Suppressor macrophage treated with lipopolysaccharide for 1 hour (primary cell): ENCODE measurements around the gene MAGI2.
A peak's percentile ranks its signal among the peaks of the same experiment; 100 is the strongest.
"Not testable (repeated sequence)": the region's sequence is repeated elsewhere in the genome, so short reads cannot be mapped to it uniquely, and the experiment has no call there.

Experiments
- DNase-seq, 3 donors: peaks; one replicate each; pipeline ENCODE4 v3.0.0-alpha.2; 2020 to 2022

Gene MAGI2

DNA sequence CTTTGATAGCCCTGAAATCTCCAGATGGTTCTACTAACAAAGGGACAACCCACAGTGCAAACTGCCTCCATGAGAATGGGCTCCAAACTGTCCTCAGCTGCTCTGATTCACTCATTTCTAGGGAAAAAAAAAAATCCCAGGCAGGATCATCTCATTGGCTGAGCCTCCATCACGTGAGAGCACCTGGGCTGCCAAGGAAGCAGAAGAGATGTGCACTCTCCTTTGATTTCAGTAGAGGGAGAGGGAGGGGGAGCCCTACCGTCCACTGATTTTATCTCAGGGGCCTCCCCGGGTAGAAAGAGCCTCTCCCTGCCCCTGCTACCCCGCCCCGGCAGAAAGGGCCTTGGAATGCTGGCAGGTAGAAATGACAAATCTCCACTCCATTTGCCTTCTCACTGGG lies 929.5 kb downstream of the MAGI2 start:
- DNase-seq: no peak

DNA sequence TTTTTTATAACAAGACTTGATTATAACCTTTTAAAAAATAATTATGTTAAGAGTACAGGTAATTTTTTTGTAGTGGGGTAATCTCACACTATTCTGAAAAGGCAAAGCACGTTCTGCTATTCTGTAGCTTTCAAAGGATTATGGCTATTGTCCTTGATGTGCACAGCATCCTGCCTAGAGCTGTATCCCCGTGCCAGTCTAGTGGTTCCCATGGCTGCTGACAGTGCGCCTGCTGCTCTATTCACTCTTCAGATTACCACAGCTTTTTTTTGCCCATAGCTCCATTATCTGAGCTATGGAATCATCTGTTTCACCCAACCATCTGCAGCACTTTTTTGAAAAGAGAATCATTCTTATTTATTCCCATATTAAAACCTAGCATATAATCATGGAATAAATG lies 931.5 kb downstream of the MAGI2 start:
- no peak for DNase-seq

DNA sequence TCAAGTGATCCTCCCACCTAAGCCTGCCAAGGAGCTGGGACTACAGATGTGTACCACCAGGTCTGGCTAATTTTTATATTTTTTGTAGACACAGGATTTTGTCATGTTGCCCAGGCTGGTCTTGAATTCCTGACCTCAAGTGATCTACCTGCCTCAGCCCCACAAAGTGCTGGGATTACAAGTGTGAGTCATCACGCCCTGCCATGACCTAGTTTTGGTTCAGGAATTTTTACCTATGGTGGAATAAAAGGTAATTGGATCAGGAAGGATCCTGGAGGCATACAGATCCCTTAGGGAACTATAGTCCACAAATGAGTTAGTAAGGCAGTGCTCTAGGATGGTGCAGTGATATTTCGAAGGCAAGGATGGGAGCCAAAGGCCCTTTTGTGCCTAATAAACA lies 937.0 kb downstream of the MAGI2 start:
- DNase-seq: no peak

DNA sequence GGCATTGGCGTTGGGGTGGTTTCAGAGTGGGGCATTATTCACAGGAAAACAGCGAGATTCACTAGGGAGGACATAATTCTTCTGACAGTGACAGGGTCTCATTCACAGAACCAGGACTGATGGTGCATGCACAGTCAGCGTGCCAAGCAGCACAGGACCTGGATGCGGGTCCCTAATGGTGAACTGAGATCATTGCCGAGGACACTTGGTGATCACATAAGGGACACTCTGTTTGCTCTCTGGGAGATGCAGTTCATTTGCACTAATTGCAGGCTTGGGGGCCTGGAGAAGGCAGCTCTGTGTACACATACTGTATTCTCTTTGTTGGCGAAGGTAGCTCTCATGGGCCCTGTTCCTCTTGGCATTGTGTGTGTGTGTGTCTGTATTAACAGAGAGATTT lies 938.8 kb downstream of the MAGI2 start:
- DNase-seq: no peak

DNA sequence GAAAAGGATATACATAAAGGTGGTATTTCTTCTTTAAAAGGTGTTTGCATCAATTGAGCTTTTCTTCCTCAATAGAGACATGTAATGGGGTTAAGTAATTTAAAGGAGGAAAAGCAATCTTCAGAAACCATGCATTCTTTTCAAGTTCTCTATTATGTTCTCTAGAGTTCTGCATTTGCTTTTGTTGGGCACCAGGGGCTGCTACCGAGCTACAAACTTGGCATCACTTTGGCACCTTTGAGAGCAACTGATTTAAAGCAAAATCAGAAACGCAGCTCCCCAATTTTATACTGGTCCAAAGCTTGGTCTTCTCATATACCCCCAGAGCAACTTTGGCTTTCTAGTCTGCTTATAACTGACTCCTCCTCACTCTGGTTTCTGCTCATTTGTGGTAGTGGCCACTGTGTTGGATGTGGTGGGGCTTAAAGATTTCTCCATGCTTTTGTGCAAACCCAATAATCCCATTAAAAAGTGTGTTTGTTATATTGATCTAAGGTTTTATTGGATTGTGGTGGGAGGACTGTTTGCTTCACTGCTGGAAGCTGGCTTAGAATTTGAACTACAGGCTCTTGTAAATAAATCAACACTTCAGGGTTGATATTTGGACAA lies 942.8 kb downstream of the MAGI2 start:
- DNase-seq: peak in 2 of 3 donors; percentile 15 to 27

DNA sequence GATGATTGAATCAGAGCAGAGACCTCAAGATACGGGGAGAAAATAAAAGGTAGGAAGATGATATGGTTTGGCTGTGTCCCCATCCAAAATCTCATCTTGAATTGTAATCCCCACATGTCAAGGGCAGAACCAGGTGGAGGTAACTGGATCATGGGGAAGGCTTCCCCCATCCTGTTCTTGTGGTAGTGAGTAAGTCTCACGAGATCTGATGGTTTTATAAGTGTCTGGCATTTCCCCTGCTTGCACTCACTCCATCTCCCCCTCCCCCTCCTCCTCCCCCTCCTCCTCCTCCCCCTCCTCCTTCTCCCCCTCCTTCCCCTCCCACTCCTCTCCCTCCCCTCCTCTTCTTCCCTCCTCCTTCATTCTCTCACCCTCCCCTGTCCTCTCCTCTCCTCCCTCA lies 950.2 kb downstream of the MAGI2 start:
- not testable (repeated sequence) for DNase-seq

DNA sequence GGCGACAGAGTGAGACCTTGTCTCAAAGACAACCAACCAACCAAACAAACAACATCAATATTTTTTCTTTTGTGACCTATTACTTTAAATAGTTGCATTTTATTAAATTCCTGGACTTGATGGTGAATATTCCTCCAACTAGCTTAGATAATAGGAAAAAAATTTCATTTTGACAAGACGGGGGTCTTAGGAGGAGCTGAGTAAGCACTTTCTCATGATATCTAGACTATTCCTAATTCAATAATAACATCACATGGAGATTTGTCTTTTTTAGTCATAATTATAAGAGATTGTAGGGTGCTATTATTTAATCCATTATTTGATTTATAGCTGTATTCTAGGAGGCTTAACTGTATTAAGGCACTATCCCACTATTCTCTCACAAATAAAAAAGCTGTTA lies 952.4 kb downstream of the MAGI2 start:
- no peak for DNase-seq

DNA sequence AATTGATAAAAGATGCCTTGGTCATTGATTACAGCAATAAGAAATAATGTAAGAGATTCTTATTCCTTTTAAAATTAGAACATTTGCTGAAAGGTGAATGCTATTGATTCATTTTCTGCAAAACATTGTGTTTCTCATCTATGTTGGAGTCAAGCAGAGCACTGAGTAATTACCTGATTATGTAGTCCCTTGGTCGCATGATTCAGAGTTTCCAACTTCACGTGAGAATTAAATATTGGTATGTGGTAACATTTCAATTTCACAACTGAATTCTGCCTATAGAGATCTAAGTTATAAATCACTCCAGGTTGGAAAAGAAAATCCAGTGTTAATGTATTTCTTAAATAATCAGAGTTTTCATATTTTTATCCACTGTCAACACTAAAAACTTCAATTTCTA lies 953.5 kb downstream of the MAGI2 start:
- DNase-seq: no peak

DNA sequence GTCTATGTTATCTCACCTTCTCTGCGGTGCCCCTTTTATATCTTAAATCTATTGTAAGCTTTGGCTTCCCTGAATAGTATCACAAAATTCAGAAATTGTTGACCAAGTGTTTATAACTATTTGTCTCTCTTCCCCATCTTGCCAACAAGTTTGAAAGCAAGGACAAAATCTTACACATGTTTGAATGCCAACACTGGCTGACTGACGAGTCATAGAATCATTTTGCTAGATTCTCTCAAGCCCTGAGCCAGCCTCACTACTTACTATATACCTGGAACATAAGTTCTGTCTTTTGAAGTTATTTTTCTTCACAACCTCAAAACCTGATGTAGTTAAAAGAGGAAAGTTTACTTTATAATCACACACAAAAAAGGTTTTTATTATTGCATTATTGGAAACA lies 954.2 kb downstream of the MAGI2 start:
- no peak for DNase-seq

DNA sequence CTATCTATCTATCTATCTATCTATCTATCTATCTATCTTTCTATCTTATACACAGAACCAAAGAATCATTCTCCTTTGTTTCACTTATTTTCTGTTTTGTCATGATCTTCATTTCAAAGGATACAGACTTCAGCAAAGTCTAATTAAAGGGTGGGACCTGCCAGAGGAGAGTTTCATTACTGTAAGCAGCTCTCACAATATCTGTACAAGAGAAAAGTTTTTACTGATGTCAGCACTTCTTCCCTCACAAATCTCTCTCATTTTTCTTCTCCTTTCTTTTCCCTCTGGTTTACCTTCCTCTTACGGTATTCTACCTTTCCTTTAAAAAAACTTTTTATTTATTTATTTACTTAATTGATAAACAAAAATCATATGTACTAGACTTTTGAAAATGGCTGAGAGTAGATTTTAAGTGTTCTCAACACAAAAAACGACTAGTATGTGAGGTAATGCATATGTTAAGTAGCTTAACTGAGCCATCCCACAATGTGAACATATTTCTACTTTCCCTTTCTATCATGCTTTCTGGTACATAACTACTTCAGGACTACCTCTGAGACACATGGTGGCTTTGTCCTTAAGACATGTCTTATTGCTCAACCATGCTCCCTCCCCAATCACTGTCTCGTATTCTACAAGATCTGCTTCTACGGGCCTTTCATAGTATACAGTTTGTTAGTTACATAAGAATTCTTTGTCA lies 955.6 kb downstream of the MAGI2 start:
- no peak for DNase-seq

DNA sequence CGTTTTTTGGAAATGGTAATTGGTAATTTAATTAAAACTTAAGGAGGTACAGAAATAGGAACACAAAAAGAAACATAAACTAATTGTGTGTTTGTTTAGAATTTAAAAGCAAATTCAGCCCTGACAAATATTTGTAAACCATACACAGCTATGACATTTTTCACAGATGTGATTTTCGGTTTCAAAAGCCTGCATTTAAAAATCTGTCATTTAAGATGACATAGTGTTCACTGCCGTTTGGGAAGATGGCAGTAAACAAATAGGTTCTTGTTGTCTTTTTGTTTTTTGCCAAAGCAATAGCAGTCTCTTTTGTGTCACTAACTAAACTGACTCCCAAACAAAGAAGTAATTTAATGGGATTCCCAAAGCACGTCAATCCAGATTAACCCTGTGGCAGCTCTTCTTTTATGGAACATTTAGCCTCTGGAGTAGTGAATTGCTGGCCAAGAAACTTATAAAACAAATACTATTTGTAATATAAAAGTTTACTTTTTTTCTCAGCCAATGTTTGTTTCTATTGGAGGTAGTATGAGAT lies 957.3 kb downstream of the MAGI2 start:
- DNase-seq: no peak

DNA sequence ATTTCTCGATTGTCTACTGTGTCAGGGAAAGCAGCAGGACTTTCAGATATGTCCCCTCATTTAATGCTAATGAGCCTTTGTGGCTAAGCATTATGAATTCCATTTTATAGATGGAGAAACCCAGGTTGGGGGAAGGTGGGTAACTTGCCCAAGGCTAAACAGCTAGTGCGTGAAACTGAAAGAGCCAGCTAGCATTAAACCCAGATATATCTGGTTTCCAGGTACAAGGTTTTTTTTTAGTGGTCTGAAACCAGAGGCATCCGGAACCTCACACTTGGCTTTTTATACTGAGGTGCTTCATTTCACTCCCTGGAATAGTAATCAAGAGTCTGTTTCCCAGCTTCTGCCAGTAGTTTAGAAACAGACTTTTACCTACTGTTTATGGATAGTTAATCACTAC lies 960.1 kb downstream of the MAGI2 start:
- no peak for DNase-seq

DNA sequence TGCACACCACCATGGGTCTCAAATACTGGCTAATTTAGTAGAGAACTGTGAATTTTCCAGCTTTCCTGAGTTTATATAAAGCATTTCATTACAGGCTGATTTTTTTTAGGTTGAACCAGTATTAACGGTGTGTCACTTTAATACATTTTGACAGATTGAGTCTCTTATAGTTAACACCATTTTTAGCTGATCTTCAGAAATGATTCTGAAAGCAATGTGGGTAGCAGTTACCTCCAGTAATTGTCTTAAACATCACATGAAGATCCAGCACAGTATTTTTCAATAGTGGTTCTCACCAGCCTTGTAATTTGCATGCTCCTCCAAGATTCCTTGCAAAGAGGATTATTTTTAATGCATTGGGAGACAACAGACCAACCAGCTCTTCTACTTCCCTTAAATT lies 961.3 kb downstream of the MAGI2 start:
- DNase-seq: no peak

DNA sequence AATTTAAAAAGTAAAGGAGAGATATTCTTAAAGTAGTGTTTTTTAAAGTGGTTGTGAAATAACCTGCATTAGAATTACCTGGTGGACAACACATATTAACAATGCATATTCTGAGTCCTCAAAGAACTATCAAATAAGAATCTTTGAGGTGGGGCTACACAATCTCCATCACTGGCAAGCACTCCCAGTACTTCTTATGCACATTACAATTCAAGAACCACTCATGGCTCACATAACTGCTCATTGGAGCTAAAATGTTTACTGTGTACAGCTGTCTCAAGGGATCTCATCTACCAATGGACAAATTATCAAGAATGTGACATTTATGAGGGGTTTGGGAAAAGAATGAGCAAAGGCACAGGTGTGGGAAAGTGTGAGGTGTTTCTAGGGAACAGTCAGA lies 962.9 kb downstream of the MAGI2 start:
- no peak for DNase-seq

DNA sequence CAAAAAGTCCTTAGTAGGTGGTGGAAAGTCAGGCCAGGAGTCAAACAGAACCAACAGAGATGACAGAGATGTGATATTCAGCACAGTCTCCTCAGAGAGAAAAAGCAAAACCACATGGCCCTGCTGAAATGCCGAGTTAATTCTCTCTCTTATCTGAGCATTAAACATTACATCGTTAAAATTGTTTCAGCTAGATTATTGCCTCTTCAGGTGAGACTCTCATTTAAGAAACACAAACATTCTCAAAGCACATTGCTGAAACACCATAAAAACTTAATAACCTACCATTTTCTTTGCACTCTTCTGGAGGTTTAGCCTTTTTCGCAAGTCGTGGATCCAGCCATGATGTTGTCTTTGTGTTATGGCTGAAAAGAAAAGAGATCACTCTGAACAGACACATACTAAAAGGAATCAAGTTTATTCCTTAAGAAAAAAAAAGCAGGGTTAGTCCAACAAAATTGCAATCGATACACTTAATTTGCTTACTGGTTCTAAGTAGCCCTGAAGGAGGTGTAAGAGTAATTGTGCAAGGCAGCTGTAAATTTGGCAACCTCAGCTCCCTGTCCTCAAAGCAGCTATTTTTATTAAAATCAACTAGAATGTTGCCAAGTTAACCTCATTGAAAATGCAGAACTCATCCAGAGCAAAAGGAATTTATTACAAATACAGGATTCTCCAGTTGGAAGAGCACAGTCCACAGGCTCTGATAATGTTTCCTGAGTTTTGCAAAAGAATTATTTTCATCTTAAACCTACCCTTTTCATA lies 963.8 kb downstream of the MAGI2 start:
- DNase-seq: no peak

DNA sequence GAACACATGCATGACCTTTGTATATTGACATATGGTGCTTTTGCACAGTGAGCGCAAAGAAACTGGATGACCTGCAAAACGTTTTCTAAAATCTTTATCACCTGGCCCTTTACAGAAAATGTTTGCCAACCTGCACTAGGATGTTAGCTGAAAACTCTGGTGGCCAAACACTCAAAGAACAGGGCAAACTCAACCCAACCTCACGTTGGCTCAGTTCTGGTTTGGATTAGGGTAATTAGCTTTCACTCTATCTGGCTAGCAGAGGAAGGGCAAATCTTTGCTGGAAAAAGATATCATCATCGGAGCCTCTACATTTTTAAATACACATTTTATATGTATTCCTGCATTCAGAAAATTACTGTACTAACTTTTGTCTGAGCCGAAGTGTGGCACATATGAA lies 966.0 kb downstream of the MAGI2 start:
- no peak for DNase-seq

DNA sequence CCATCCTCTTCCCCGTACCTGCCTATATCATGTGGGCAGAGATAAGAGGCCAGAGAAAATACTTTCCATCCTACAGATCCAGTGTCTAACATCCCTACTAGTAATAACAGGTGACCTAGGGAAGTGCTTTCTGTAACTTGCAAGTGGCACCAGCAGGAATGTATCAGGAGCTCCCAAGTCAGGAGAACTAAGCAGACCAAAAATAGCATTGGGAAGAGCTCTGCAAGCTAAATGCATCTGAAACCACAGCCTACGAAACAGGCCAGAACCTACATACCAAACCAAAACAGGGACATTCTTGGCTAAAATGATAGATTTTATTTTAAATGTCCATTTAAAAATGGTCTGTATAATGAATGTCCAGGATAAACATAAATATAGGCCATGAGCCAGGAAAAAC lies 974.1 kb downstream of the MAGI2 start:
- DNase-seq: no peak

DNA sequence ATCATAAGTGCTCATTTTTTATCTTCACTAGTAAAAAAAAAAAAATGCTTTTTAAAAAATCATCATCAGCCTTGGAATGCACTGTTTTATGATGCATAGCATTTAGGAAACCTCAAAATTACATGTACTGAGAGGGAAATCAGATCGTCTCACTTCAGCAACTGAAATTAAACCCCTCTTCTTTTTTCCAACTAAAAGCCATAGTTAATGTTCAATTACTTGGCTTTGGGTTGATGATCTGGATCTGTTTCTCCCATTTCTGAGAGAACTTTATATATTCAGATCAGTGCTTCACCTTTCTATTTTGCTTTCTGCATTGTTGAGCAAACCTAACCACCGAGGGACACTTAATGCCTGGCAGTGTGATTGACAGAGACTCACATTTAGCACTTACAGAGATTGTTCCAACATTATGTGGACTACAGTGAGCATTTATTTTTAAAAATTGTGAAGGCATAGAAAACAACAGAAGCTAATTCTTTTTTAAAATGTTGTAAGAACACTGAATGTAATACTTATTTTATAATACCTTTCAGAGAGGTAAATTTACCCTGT lies 976.5 kb downstream of the MAGI2 start:
- no peak for DNase-seq

DNA sequence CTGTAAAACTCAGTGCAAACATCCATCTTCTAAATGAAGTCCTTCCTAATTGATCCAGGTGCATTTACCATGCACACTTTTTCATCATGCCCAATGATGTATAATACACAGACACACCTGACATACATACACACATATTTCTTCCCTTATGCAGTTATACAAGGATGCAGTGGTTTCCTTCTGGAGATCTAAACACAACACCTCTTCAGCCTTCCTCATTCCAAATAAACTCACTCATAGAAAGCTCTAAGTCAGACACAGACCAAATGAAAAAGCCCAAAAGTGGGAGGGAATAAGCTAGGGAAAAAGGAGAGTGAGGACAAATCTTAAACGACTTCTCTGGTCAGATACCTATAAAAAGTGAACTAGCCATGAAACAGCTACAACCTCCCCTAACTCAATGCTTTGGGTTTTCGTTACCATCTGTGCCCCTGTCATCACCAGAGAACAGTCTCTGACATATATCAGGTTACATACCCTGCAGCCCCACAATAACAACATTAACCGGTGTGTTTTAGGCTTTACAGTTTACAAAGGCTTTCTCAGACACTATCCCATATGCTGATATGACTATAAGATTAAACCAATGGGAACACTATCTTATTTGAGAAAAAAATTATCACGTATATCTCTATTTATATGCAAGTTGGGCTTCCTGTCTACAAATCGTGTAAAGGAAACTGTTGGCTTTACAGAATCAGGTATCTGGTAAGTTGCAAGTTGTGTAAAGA lies 979.7 kb downstream of the MAGI2 start:
- DNase-seq: no peak

DNA sequence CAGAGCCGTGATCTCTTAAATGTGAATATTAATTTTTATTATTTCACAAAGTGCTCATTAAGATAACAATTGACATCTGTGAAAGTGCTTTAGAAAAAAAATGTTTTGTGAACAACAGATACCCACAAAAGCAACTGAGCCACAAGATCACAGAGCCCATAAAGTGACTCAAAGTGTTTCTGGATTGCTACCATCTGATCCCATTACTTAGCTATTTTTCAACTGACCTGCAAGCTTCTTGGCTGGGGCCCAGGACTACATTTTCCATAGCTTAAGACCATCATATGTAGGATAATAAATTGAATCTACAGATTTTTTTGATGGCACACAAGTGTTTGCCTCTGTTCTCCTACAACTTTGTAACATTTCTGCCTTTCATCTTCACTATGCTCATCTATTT lies 980.4 kb downstream of the MAGI2 start:
- no peak for DNase-seq

DNA sequence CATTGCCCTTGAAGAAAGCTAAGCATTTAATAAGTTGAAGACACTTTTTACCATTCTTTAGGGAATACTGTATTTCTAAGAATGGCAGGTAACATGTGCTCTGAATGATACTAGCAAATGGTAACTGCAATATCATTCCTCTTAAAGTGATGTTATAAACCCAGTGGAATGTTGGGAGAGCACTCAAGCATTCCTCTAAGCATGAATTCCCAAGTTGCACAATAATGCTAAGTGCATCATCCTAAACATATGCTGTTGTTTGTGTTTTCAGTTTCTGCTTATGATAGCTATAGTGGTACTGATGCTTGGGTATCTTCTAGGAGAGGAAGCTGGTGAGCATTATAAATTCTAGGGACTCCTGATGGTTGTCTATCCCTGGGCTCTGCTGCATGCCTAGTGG lies 980.9 kb downstream of the MAGI2 start:
- no peak for DNase-seq

DNA sequence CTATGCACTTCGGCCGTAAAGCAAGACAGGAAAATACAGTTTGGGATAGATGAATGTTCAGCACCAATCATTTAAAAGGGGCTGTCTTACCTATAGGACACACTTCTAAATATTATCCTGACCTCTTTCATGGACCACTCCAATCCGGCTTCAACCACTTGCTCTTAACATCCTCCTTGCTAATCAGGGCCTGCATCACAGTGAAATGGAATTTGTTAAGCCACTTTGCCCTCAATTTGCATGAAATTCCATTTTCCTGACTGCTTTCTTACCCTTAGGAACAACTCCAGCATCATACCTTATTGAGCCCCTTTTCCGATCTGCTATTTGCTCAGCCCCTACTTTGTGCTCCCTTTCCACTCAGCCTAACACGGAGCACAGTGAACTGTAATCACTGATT lies 987.6 kb downstream of the MAGI2 start:
- no peak for DNase-seq

DNA sequence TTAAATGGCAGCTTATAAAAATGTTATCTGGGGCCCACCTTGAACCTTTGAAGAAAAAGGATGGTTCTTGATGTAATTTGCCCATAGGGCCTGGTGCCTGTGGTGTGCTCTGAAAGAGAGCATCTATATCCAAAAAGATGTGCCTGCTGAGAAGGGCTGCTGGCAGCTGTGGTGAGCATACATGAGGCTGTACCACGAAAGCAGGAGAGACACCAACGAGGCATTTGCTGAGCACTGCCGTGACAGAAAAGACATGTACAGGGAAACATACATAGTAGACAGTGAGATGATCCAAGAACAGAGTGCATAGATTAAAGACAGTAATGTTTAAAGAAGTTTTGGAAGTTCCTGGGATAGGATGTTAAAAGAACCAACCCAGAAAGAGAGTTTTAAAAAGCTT lies 990.4 kb downstream of the MAGI2 start:
- DNase-seq: no peak
